GM19372 (cell line): ENCODE data around the gene KCNJ1.

Source experiments
- ATAC-seq: cut with Tn5 transposase; IDR thresholded peaks from one replicate; pipeline ENCODE4 v1.9.1; 2021; ENCODE audit warnings: mild to moderate bottlenecking, low read depth, moderate library complexity; ENCODE audit not compliant: unreplicated experiment

KCNJ1 gene

GRCh38 chr11:128884703-128885338, 17.7 kb upstream of the KCNJ1 start:
- peak; percentile 95 for ATAC-seq

- ATAC-seq = no peak
Measured at GRCh38 chr11:128884054-128884453, 17.0 kb upstream of the KCNJ1 start.

DNA sequence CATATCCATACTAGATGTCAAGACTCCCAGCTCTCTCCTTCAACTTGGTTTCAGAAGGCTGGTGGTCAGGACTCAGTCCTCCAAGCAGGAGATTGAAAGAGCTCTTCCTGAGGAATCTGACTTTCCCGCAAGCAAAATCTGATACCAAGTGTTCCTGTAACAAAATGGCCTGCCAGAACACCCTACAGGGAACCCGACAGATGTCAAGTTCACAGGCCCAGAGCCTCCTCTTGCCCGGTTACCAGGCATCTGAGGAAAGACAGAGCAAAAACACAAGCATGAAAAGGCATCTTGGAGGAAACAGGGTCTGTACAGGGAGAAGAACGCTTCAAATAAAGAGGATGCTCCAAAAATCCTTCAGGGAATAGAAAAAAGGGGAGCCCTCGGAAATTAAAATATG, 15.4 kb upstream of the KCNJ1 start:
- ATAC-seq = no peak

DNA sequence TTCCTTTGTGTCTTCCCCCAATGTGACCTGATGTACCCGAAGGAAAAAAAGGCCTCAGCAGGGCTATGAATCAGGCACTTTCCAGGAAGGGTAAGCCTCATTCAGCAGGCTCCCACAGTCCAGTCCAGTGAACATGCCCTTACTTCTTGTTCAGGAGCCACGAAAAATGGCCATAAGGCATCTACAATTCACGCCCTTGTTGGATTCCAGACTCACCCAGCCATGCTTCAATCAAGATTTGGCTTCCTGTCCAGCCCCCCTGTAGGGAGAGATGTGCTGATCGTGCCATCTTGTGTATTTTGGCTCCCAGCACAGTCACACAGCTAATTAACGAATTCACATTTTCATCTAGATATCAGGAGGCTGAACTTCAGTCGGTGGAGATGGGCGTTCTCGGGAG, 14.1 kb upstream of the KCNJ1 start:
- ATAC-seq = no peak

GRCh38 chr11:128879817-128880216, 12.7 kb upstream of the KCNJ1 start:
- no peak for ATAC-seq

- no peak for ATAC-seq
Measured at GRCh38 chr11:128878455-128878854, 11.4 kb upstream of the KCNJ1 start.

DNA sequence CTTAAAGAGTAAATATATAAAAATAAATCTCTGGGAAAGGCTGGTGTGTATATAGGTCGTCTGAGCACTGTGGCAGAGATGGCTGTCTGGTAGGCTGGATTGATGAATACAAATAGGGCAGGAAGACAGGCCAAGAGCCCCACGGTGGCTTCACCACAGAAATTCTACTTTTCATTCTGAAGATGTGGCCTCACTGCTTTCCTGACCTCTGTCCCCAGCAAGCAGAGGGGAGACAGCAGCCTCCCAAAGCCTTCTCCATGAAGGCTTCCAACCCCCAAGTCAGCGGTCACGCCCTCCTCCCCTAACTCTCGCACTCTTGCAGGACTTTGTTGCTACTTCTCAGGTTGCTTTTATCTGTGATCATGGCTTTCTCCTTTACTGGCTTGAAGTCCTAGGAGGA, 10.6 kb upstream of the KCNJ1 start:
- ATAC-seq = no peak

DNA sequence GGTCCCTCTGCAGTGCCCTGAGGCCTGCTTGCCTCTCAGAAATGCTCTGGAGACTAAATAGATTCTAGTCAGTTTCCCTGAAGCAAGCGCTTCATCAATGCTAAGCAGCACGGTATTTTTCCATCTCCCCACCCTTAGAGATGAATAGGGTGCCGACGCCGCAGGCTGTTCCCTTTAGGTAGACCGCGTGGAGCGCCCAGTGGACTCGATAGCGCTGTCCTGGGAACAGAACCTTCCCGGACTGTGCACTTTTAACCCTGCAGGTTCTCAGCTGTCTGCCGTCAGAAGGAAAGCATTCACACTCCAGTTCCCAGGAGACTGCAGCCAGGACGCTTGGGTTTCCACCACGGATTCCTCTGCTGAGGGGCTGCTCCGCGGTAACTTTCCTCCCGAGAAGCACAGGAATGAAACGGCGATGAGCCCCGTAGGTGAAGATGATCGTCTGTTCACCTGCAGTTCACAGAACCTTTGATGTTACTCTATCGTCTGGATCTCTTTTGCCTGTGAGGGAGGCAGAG, 9.1 kb upstream of the KCNJ1 start:
- ATAC-seq = no peak

- no peak for ATAC-seq
Measured at GRCh38 chr11:128874427-128874826, 7.3 kb upstream of the KCNJ1 start.

DNA sequence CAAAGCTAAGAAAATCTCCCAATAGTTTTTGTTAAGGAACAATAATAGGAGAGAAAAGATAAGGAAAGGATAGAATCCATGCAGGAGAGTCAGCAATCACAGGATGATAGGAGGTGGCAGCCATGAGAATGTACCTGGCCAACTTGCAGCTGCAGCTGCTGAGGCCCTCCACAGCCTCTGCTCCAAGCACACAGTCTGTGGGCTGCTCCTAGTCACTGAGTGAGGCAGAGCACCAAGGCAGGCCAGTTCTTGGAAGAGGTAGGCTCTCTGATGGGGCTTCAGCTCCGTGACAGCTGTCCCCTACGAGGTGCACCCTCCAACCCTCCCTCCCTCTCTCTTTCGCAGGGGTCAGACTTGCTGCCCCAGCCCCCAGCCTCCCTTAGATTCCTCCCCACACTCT, 5.5 kb upstream of the KCNJ1 start:
- ATAC-seq = no peak

- ATAC-seq = no peak
Measured at GRCh38 chr11:128872094-128872493, 5.0 kb upstream of the KCNJ1 start.

GRCh38 chr11:128871168-128871610, 4.1 kb upstream of the KCNJ1 start:
- ATAC-seq = no peak

- ATAC-seq = no peak
Measured at GRCh38 chr11:128868841-128869671, 2.0 kb upstream of the KCNJ1 start.

DNA sequence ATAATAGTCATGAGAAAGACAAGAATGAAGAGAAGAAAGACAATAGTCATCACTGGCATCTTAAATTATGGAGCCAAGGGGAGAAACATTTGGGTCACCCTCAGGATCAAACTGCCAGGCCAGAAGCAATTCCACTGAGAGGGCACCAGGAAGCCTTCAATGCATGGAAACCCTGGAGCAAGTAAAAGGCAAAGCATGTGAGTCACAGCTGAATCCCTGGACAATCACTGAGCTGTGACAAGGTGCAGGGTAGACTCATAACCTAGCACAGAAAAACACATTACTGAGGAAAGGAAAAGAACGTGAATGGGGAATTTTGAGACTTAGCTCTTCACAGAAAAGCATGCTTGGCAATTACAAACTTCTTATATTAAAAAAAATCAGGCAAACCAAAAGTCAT, 1.6 kb downstream of the KCNJ1 start:
- ATAC-seq = no peak

DNA sequence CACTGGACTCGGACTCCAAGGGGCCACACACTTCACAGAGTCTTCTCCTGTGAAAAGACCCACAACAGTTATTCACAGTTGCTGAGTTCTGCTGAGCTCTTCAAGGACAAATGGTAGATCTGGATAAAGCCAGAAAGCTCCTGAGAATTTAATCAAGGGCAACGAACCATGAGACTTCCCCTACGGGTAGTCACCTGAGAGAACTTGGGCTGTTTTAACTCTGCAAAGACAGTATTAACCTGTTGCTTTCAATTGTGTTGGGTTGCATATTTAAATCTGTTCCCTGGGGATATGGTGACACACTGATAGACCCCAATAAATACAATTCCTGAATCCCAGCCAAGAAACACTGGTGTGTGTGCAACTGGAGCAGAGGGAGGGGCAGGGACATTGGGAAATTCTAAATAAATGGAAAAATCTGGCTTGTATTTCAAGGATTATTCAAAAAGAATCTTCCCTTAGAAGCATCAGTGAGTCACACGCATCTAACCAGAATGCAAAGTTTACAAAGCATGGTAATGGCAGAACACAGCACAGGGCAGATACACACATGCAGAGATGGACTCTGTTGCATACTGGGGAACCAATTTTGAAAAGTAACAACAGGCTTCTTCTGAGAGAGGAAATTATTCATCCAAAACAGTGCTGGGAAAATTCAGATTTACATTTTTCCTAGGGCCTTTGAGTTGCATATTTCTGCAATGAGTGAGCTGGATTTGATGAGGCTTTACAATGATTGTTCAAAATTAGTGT, 4.0 kb downstream of the KCNJ1 start:
- no peak for ATAC-seq

DNA sequence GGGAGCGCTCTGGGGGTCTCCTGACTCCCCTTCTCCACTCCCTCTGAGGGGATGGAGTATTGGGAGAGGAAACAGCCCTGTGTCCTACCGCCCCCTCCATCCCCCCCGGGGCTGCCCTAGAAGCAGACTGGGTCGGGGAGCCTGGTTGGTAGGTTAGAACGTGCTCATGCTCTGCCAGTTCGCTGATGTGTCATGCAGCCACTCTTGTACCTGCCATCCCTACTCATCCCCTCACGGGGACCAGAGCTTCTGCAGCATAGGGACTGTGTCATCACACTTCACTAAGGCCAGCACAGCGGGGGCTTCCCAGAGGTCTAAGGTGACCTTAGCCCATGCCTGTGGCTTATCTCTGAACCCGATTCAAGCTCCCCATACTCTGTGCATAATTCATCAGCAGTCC, 4.7 kb downstream of the KCNJ1 start:
- ATAC-seq = no peak

DNA sequence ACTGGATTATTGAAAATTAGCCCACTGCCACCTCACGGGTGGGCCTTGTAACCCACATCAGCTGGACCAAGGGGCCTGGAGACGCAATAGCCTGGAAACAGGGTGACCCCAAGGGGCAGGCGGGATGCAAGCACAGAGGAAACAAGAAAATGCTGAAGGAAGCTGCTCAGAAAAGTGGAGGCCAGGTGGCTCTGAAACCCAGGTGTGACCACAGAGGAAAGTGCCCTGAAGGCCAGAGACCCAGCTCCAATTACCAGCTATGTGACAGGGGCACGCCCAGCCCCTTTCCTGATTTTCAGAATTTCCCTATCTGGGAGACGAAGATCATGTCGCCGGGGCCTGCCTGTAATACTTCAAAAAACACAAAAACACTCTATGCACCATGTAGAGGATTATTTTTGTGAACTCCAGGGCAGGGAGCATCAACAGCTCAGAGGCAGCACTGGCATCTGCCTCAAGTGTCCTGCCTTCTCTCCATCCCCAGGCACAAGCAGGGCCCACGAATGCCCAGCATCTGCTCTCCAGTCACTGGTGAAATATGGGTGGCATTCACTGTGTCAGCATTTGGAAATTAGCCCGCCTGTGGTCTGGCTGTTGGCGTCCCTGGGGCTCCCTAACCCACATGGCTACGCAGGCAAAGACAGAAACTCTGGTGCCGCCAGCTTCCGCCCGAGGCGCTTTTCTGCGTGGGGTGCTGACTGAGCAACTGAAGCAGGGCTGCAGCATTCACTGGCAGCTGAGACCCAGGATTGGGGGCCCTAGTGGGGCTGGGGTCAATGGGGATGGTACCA, 6.3 kb downstream of the KCNJ1 start:
- no peak for ATAC-seq

DNA sequence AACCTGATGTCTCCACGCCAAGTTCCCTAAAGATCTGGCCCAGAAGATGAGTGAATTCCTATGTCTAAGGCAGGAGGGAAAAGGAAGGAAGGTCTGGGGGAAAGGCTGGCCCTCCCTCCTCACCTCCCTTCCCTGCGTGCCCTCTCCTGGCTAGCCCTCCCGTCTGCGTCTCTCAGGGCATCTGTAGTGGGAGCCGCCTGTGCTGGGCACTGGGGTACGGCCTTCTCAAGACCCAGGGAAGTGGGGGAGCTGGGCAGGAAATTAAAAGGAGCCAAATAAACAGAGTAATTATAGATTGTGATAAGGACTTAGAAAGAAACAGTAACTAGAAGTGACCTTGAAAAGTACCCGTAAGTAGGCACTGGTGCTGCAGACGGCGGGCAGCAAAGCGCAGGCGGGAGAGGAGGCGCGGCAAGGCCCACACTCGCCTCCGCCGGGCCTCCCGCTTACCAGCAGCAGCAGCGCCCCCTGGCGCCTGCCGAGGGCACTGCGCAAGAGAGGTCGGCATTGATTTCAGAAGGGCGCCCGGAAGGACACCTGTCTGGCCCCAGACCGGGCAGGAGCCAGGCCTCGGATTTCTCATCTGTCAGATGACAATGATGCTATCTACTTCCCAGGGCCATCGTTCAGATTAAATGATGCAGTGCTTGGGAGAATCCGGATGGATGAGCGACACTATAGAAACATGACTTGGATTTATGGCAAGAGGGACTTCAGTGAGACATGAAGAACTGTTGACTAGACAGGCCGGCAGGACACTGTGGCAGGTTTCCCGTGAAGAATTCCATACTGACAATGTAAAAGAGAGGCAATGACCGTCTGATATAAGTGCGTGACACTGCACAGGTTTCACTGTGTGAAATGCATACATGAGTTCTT, 7.3 kb downstream of the KCNJ1 start:
- peak; percentile 95 for ATAC-seq

DNA sequence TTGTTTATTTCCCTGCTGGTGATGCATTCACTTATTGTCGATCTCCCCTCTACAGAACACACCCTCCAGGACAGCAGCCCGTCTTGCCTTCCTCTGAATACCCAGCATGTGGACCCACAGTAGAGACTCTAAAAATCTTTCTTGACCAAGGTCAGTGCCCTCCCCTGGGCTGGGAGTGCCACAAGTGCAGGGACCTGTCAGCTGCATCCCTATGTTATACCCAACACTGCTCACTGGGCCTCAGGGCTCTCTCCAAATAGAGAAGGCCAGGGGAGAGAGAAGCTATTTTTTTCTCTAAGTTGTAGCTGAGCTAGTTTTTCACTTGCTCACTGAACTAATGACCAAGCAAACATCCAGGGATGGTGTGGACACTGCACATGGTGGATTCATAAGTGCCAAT, 9.8 kb downstream of the KCNJ1 start:
- ATAC-seq = no peak
